Middle frontal gyrus (tissue), 1 donor: ENCODE measurements around the gene NOXO1.
A peak's percentile ranks its signal among the peaks of the same experiment; 100 is the strongest.

Experiments
- DNase-seq: peaks from one replicate; pipeline ENCODE4 v3.0.0-alpha.2; 2015; ENCODE audit warnings: low spot score; ENCODE audit errors: extremely low spot score

NOXO1 gene

GRCh38 chr16:1980030-1980769 is 1.1 kb downstream of the NOXO1 start:
- DNase-seq: no peak

GRCh38 chr16:1979271-1980029 is 1.8 kb downstream of the NOXO1 start:
- no peak for DNase-seq

- DNase-seq: no peak
Measured at GRCh38 chr16:1978476-1979120, 2.7 kb downstream of the NOXO1 start.

GRCh38 chr16:1977875-1978268 is 3.4 kb downstream of the NOXO1 start:
- no peak for DNase-seq

- DNase-seq: no peak
Measured at GRCh38 chr16:1976951-1977874, 4.1 kb downstream of the NOXO1 start.

- no peak for DNase-seq
Measured at GRCh38 chr16:1976216-1976520, 5.1 kb downstream of the NOXO1 start.

- no peak for DNase-seq
Measured at GRCh38 chr16:1975432-1976215, 5.6 kb downstream of the NOXO1 start.

GRCh38 chr16:1974157-1975070 is 6.9 kb downstream of the NOXO1 start:
- no peak for DNase-seq

- DNase-seq: no peak
Measured at GRCh38 chr16:1973461-1974156, 7.7 kb downstream of the NOXO1 start.

GRCh38 chr16:1972490-1972877 is 8.8 kb downstream of the NOXO1 start:
- no peak for DNase-seq

- DNase-seq: peak; percentile 88
Measured at GRCh38 chr16:1971796-1972489, 9.3 kb downstream of the NOXO1 start, which contains the start of gene TBL3. Gene TBL3 (plus strand): TSS chr16:1972053. CDS start chr16:1972165, 112 bp downstream.

GRCh38 chr16:1968146-1968953 is 12.9 kb downstream of the NOXO1 start:
- no peak for DNase-seq

- DNase-seq: no peak
Measured at GRCh38 chr16:1966460-1966859, 14.8 kb downstream of the NOXO1 start, which contains the start of gene RNF151. Gene RNF151 (plus strand): TSS chr16:1966856. CDS start chr16:1966882, 26 bp downstream.

GRCh38 chr16:1965396-1966001 is 15.8 kb downstream of the NOXO1 start:
- DNase-seq: no peak

GRCh38 chr16:1964506-1965395 is 16.5 kb downstream of the NOXO1 start, which contains the start of gene RPS2:
Gene RPS2 (minus strand): TSS chr16:1964826. CDS start chr16:1964625, 201 bp downstream.
- peak; percentile 96 for DNase-seq
